ENCODE results near the gene TSPAN17.

TSPAN17 gene

DNA sequence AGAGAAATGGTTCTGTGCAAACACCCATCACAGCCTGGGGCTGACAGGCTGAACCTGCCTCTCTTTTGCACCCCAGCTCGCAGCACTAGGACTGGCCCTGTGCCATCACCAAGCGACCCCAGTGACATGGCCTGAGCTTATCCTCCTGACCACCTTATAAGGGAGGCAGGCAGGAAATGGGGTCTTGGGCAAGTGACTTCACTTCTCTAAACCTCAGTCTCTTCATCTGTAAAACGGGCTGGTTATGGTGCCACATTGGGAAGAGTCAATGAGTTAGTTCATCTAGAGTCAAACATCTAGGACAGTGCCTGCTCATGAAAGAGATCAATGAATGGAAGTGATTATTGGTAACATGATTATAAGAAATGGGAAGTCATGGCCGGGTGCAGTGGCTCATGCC, 23.1 kb upstream of the TSPAN17 start:
- no peak for DNase-seq

DNA sequence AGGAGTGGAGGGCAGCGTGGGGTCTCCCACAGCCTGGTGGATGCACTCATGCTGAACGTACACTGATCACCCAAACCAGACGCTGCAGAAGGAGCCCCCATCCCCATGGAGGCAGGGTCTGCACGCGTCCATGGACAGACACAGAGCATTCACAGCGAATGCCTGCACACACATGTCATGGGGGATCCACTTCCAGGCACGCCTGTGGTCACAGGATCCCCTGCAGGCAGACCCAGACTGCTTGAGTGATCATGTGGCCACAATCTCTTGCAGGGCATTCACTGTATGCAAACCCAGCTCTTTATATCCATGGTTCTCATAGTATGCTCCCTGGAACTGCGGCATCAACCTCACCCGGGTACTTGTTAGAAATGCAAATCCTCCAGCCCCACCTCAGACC, 22.3 kb upstream of the TSPAN17 start:
- no peak for DNase-seq

- no peak for DNase-seq
Measured at GRCh38 chr5:176625512-176625911, 21.8 kb upstream of the TSPAN17 start.

DNA sequence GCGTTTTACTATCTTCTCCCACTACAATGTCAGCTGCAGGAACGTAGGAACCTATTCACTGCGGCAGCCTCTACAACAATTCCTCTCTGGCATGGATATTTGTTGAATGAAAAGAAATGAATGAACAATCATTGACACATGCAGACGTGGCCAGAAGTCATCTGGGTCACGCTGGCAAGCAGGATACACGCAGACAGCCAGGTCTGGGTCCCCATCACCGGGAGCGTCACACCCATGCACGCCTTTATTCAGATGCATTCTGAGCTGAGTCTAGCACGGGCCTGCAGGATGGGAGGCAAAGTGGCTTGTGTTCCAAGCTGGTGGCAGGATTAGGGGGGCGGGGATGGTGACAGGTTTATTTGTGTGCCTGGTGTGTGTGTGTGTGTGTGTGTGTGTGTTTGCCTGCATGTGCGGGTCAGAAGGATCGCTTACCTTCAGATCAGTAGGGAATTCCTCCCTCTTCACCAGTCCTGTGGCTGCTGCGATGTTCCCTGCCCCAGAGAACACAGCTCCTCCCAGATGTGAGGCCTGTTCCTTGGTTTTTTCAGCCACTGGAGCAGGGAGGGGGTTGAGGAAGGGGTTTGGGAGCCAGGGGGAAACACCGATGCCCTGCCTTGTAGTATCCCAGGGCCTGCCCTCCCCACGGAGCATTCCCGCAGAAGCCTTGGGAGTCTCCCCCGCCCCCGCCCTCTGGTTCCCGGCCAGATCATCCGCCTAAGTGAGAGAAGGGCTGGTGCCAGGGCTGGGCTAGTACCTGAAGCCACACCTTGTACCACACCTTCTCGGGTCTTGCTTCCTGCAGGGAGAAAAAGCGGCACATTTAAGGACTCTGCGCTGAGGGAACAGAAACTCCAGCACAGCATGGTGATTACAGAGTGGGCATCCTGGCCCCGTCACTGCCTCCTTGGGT, 21.1 kb upstream of the TSPAN17 start:
- no peak for DNase-seq

DNA sequence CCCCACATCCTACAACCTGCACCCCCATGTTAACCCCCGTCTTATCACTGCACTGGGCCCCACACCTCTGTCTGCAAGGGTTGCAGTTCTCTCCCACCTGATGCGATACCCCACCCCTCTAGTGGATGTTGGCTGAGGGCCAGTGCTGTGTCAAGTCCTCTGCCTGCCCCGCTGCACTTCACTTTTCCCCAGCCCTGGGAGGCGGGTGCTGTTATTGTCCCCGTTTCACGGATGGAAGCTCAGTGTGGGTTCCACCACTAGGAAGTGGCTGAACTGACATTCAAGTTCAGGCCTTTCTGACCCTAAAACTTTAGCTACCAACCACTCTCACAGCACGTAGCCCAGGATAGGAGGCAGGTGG, 20.4 kb upstream of the TSPAN17 start:
- no peak for DNase-seq

- DNase-seq, result no peak
Measured at GRCh38 chr5:176627582-176627981, 19.7 kb upstream of the TSPAN17 start.

GRCh38 chr5:176628406-176629228, 18.7 kb upstream of the TSPAN17 start:
- no peak for DNase-seq

- DNase-seq, result no peak
Measured at GRCh38 chr5:176629317-176629852, 17.9 kb upstream of the TSPAN17 start.

DNA sequence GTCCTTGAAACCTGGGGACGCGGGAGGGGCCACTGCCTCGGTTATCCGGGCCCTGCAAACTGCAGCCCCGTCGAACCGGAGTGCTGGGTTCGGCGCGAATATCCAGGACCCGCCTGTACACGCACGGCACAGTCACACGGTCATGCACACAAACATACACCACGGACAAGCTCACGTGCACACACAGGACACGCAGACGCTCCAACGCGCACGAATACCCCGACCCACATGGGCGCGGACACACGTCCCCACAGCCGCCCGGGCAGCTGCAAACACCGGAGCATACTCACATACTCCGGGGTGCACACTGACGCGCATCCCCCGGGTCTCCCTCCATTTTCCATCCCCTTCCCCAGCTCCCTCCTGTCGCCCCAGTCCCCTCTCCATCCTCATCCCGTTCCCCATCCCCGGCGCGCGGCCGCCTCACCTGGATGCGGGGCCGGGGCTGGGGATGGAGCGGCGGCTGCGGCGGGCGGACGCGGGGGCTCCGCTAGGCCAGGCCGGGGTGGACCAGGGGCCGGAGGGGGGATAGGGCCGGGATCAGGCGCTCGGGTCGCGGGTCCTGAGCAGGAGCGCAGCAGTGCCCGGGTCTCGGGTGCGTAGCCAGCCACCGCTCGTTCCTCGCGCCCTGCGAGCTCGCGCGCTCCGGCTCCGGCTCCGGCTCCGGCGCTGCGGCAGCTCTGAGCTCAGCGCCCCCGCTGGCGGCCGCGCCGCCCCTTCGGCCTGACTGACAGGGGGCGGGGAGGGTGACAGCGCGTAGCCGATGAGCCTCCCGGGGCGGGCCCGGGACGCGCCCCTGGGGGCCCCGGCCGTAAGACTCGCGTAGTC, 17.2 kb upstream of the TSPAN17 start, which contains the start of the genes EIF4E1B and SNCB:
Gene EIF4E1B (plus strand): TSS at position 823 of the 828 bp plus-strand sequence. CDS start 12,113 bp downstream, outside the sequence.
Gene SNCB (minus strand): TSS at position 682 of the 828 bp plus-strand sequence. CDS start 880 bp downstream, outside the sequence.
- peak; percentile 43 for DNase-seq

- DNase-seq, result no peak
Measured at GRCh38 chr5:176630681-176631222, 16.5 kb upstream of the TSPAN17 start.

- no peak for DNase-seq
Measured at GRCh38 chr5:176631383-176632200, 15.7 kb upstream of the TSPAN17 start.

DNA sequence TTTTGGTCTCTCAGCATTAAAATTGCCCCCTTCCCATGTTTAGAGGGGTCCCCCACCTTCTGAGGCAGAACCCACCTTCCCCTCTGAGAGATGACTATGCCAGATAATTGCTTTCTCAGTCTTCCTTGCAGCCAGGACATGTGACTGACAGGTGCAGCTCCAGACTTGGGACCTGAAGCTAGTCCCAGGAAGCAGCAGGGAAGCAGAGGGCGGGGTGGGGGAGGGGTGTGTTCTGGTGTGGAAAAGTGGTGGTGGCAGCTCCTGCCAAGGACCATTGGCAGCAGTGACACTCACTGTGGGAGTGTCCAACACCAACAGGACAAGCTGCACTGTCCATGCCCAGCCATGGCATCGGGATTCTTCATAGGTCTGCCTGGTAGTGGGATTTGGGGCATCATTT, 14.5 kb upstream of the TSPAN17 start:
- DNase-seq, result no peak

DNA sequence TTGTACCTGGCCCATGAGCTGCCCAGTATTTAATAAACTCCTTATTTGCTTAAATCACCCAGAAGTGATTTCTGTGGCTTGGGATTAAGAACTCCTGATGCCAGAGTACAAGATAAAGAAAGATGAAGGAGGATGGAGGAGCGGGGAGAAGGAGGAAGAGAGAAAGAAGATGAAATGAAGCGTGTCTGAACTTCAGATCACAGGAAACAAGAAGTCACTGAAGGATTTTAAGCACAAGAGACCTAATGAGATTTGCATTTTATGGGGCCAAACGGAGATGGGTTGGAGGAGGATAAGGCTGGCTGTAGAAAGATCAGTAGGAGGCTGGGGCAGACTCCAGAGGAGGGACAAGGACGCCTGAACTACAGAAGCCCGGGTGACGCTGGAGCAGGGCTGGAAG, 13.7 kb upstream of the TSPAN17 start:
- DNase-seq, result no peak

DNA sequence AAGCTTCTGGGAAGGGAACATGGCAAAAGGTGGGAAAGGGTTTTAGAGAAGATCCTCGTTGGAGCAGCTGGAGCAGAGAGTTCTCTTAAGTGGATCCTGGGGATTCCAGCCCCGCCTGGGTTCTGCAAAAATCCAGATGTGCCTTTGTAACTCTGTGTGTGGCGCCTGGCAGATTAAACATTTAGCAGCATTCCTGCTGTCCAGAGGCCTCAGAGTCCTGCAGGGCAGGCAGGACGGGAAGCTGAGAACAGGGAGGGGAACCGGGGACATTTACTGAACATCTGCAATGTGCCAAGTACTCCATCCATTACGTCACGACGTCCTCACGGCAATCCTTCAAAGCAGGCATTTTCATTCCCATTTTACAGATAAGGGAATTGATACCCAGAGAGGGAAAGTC, 10.9 kb upstream of the TSPAN17 start:
- no peak for DNase-seq

DNA sequence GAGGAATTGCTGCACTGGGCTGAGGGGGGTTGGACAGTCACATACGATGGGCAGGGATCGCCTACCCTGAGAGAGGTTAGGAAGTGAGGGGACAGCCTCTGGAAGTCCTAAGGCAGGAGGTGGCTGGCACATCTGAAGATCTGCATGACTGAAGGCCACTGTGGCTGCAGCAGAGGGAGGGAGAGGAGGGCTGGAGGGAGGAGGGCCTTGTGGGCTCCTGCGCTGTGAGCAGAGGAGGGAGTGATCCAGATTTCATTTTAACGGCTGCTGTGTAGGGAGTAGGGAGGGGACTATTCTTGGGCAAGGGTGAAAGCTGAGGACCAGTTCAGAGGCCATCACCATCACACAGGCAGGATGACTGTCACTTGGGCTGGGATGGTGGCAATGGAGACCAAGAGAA, 9.7 kb upstream of the TSPAN17 start:
- no peak for DNase-seq

GRCh38 chr5:176638437-176638836, 8.8 kb upstream of the TSPAN17 start:
- no peak for DNase-seq

DNA sequence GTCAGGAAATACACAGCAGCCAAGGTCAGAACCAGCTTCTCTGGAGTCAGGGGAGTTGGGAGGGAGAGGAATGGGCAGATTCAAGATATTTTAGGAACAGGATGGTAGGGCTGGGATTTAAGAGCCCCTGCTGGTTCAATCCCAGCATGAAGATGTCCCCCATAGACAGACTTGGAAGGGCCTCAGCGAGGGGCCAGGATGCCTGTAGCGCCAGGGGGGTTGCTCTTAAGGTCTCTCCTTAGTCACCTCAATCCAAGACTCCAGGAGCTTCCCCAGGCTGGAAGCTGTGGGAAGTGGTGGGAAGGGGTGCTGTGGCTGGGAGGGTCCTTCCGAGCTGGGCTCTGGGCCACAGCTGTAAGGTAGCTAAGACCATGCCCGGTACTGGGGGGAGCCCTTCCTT, 8.1 kb upstream of the TSPAN17 start:
- DNase-seq, result no peak

DNA sequence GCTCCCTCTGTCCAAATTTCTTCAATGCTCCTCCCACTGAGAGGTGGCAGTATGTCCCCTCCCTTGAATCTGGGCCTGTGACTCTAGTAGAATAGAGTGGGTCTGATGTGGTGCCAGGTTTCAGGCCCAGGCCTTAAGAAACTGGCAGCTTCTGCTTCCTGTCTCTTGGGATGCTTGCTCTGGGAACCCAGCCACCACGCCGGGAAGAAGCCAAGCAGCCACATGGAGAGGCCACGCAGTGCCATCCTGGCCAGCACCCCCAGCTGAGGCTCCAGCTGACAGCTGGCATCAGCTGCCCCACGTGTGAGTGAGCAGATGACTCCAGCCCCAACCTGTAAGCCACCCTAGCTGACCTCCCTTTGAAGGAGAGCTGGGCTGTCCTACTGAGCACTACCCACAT, 7.3 kb upstream of the TSPAN17 start:
- no peak for DNase-seq

DNA sequence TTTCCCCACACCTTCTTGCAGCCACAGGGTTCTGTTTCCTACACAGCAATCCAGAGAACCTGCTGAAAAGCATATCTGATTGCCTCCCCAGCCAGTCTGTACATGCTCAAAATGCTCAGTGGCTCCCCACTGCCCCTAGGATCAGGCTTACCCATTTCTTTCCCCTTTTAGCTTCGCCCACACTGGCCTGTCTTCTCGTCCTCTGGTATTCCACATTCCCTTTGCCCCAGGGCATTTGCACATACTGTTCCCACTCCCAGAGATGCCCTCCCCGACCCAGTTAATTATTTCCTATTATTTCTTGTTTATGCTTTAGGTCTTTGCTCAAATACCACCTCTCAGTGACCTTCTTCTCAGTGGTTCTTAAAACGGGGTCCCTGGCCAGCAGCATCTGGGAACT, 6.7 kb upstream of the TSPAN17 start:
- no peak for DNase-seq

- DNase-seq, result no peak
Measured at GRCh38 chr5:176642675-176643490, 4.4 kb upstream of the TSPAN17 start.

Data from CD4-positive, alpha-beta T cell treated with Interleukin-15 for 1 hour (primary cell).